T47D (cell line): ENCODE results near the gene HOMER2.

Source experiments
- DNase-seq, 2 experiments: peaks; one replicate each; pipeline versions ENCODE4 v3.0.0 to v3.0.0-alpha.2; 2011 to 2012; ENCODE audit warnings: low read depth in 1 of 2, low spot score in 1 of 2
- JUND ChIP-seq: IDR thresholded peaks from 2 replicates; pipeline ENCODE4 v1.6.1; 2012; ENCODE audit warnings: low read depth
- in situ Hi-C: cut with HindIII; loops from 2 replicates; pipeline ENCODE4 v1.10.0; 2016; ENCODE audit warnings: low sequenced_read_pairs, low pct_unique_long_range_greater_than_20kb

HOMER2 gene

DNA sequence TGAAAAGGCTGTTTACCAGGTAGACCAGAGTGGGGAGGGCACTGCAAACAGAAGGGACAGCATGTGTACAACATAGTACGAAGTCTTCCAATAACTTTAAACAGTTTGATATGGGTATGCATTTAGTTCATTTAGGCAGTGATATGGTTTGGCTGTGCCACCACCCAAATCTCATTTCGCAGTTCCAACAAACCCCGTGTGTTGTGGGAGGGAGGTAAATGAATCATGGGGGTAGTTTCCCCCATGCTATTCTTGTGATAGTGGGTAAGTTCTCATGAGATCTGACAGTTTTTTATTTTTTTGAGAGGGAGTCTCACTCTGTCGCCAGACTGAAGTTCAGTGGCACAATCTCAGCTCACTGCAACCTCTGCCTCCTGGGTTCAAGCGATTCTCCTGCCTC is 25.9 kb upstream of the HOMER2 start:
- no peak for TF ChIP-seq JUND
- in situ Hi-C loops: no loop called here
- no peak for DNase-seq

GRCh38 chr15:82977076-82977475 is 24.6 kb upstream of the HOMER2 start:
- in situ Hi-C loops: no loop called here
- TF ChIP-seq JUND: no peak
- no peak for DNase-seq

DNA sequence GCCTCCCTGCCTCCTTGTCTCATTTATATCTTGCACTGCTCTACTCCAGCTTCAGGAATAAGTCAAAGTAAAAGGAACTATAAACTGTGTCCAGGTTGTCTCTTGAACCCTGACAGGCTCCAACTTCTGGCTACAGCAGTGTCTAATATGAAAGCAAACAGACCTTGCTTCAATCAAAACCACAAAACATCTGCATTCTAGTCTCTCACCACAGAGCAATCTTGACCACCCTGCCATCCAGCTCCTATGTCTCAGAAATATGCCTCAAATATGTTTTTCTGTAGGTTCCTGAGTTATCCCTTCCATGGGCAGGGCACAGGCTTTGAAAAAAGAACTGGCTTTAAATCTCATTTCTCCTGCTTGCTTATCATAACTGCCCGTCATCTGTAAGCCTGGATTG is 20.5 kb upstream of the HOMER2 start:
- in situ Hi-C loops: no loop called here
- no peak for TF ChIP-seq JUND
- DNase-seq: no peak

GRCh38 chr15:82971218-82971984 is 18.9 kb upstream of the HOMER2 start:
- in situ Hi-C loops: no loop called here
- DNase-seq: no peak
- no peak for TF ChIP-seq JUND

DNA sequence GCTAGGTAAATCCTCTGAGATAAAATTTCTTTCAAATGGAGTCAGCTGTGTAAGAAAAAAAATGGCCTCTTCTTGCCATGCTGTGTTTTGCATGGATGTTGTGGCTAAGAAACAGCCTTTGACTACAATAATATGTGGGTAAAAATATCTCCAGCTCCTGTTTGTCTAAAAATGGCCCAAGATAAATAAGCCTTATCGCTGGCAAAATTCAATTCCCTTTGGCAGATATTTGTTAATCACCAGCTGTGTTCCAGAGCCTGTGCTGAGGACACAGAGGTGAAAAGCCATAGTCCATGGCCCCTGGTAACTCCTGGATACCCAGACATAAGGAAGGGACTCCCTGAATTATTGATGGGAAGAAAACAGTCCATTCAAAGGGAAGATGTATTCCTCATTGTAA is 18.2 kb upstream of the HOMER2 start:
- TF ChIP-seq JUND: no peak
- no peak for DNase-seq
- in situ Hi-C loops: no loop called here

GRCh38 chr15:82970078-82970686 is 17.7 kb upstream of the HOMER2 start:
- no peak for DNase-seq
- in situ Hi-C loops: no loop called here
- no peak for TF ChIP-seq JUND

GRCh38 chr15:82969353-82969752 is 16.8 kb upstream of the HOMER2 start:
- DNase-seq: no peak
- TF ChIP-seq JUND: no peak
- in situ Hi-C loops: no loop called here

GRCh38 chr15:82968066-82968465 is 15.5 kb upstream of the HOMER2 start:
- TF ChIP-seq JUND: no peak
- DNase-seq: no peak
- in situ Hi-C loops: no loop called here

GRCh38 chr15:82966671-82967071 is 14.2 kb upstream of the HOMER2 start:
- TF ChIP-seq JUND: no peak
- DNase-seq: no peak
- in situ Hi-C loops: no loop called here

DNA sequence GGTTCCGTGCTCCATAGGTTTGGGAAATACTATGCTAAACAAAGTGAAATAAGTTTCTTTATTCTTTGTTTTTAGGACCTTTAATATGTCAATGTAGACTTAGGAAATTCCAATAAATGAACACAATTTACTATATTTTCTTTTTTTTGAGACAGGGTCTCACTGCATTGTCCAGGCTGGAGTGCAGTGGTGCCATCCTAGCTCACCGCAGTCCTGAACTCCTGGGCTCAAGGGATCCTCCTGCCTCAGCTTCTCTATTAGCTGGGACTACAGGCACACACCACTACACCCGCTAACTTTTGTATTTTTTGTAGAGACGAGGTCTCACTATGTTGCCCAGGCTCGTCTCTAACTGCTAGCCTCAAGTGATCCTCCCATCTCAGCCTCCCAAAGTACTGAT is 12.4 kb upstream of the HOMER2 start:
- TF ChIP-seq JUND: no peak
- DNase-seq: no peak
- in situ Hi-C loops: no loop called here

DNA sequence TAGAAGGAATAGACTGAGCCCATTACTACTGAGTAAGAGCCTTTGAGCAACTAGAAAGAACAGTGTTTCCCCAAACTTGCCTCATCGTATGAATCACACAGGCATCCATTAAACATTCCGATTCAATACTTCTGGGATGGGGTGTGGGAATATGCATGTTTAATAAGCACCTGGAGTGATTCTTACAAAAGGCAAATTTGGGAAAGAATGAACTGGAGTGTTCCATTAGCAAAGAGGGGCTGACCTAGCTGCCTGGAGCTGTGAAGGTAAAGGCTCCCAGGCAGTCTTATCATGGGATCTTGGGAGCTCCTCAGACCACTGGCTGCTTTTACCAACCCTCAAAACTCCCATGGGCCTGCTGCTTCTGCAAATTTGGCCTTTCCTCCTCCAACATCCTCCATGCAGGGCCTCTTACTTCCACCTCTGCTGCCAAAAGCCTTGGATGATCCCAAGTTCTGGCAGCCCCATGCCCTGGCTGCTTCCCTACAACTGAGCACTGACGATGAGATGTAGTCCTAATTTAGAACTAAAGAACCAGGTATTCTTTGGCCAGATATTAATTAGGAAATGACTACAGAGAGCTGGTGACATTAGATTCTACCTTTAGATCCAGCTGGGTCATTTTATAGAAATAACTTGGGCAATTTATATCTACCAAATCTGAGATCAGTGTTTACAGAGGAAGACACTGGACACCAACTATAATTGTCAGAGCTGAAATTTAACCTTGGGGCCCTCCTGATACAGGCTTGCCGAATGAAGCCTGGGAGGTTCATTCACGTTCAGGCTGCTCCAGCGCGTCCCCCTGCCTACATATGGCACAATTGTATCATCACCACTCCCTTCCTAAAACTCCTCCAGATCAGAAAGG is 11.2 kb upstream of the HOMER2 start:
- DNase-seq: no peak
- TF ChIP-seq JUND: no peak
- in situ Hi-C loops: no loop called here

DNA sequence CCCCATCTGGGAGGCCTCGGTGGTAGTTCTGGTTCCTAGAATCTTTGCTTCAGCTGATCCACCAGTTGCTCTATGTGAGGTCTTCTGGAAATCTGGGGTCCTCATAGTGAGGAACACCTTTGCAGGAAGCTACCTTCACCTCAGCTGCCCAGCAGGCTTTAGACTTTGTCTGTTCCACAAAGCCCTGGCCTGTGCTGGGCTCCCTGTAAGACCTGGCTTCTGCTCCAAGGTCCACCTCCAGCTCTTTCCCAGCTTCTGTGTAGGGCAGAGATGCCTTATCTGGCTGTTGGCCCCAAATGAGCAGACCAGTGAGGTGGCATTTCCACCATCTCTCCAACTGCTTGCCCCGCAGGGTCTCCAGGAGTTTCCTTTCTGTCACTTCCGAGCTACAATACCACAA is 8.2 kb upstream of the HOMER2 start:
- no peak for TF ChIP-seq JUND
- no peak for DNase-seq
- in situ Hi-C loops: no loop called here

GRCh38 chr15:82959423-82959822 is 6.9 kb upstream of the HOMER2 start:
- TF ChIP-seq JUND: no peak
- in situ Hi-C loops: no loop called here
- DNase-seq: no peak
